22Rv1 (cell line): ENCODE data around the gene MCEE.

Experiments used
- ZFX ChIP-seq: fragments of 450-650 bp; IDR thresholded peaks from 2 replicates; pipeline ENCODE4 v1.6.1; 2017; ENCODE audit warnings: antibody characterized with exemption, borderline replicate concordance
- TF ChIP-seq, protein P1 (sequence below): fragments of 450-650 bp; IDR thresholded peaks from 2 replicates; pipeline ENCODE4 v1.5.1; 2017; ENCODE audit warnings: mild to moderate bottlenecking

DNA sequence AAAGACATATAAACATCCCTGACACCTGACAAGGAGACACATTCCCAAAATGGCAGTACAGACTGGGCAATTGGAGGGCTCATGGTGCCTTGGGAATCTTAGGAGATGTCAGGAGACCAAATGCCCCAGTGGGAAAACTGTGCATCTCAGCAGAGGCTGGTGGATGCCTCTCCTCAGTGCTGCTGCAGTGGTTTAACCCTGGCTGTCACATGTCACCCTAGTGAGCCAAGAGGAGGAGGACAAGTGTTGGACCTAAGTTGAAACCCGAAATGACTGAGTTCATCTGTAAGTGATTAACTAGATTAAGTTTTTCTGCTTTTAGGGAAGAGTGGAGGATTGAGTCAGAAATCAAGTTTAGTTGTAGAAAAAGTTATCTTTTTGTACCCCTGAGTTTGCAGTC, 66.8 kb downstream of the MCEE start:
- TF ChIP-seq, protein P1, sequence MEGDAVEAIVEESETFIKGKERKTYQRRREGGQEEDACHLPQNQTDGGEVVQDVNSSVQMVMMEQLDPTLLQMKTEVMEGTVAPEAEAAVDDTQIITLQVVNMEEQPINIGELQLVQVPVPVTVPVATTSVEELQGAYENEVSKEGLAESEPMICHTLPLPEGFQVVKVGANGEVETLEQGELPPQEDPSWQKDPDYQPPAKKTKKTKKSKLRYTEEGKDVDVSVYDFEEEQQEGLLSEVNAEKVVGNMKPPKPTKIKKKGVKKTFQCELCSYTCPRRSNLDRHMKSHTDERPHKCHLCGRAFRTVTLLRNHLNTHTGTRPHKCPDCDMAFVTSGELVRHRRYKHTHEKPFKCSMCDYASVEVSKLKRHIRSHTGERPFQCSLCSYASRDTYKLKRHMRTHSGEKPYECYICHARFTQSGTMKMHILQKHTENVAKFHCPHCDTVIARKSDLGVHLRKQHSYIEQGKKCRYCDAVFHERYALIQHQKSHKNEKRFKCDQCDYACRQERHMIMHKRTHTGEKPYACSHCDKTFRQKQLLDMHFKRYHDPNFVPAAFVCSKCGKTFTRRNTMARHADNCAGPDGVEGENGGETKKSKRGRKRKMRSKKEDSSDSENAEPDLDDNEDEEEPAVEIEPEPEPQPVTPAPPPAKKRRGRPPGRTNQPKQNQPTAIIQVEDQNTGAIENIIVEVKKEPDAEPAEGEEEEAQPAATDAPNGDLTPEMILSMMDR, result no peak
- no peak for TF ChIP-seq ZFX
